ENCODE measurements around the gene ADGRG2.

Gene ADGRG2

GRCh38 chrX:18949944-18950301 lies 172.3 kb downstream of the ADGRG2 start:
- DNase-seq (ENCODE audit: low spot score) = no peak

- DNase-seq (ENCODE audit: low spot score) = no peak
These were observed 172.9 kb downstream of the ADGRG2 start for GRCh38 chrX:18949291-18949943.

GRCh38 chrX:18946611-18947010 lies 175.7 kb downstream of the ADGRG2 start:
- no peak for DNase-seq (ENCODE audit: low spot score)

GRCh38 chrX:18946157-18946556 lies 176.1 kb downstream of the ADGRG2 start:
- no peak for DNase-seq (ENCODE audit: low spot score)

- DNase-seq (ENCODE audit: low spot score) = no peak
These were observed 176.8 kb downstream of the ADGRG2 start for GRCh38 chrX:18945483-18945882.

- DNase-seq (ENCODE audit: low spot score) = no peak
These were observed 177.8 kb downstream of the ADGRG2 start for GRCh38 chrX:18944482-18944881.

GRCh38 chrX:18941896-18942295 lies 180.4 kb downstream of the ADGRG2 start:
- DNase-seq (ENCODE audit: low spot score) = no peak

Data from CD4-positive, alpha-beta T cell treated with Interleukin-15 for 4 hours (primary cell).